ENCODE measurements around the gene AGXT. TPM values are rescaled to one million over a fixed set of nuclear protein-coding genes. Genes with fewer than 3 reads are reported as not detected.
A peak's percentile ranks its signal among the peaks of the same experiment; 100 is the strongest.

Gene AGXT
- total RNA-seq, 1 donor from 2014 or later: not detected

- no peak for DNase-seq
- intact Hi-C loops (cut with DNase I): no loop called here
- ATAC-seq (ENCODE audit: poor library complexity): no peak
Measured at GRCh38 chr2:240877460-240878340, 9.1 kb downstream of the AGXT start.

- DNase-seq (no peak), ATAC-seq (ENCODE audit: poor library complexity) (no peak)
- intact Hi-C loops (cut with DNase I): no loop called here
Measured at GRCh38 chr2:240878341-240878936, 9.8 kb downstream of the AGXT start.

DNA sequence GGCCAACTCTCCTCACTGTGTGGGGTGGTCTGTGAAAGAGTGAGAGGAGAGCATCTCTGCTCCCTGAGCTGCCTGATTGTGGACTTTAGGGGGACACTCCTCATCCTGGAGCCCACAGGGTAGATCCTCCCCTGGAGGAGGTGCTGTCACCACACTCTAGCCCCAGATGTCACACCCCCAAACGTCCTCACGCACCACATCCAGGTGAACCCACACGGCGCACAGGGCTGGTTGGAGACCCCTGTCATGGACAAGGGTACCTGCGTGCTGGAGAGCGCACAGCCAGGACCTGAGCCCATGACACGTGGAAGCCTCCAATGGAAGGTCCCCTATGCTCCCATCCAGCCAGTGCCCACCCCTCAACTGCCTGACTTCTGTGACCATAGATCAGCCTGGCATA, 10.5 kb downstream of the AGXT start:
- DNase-seq (no peak), ATAC-seq (ENCODE audit: poor library complexity) (no peak)
- intact Hi-C loops (cut with DNase I): no loop called here

- intact Hi-C loops (cut with DNase I): no loop called here
- ATAC-seq (ENCODE audit: poor library complexity) (no peak), DNase-seq (no peak)
Measured at GRCh38 chr2:240881913-240882312, 13.3 kb downstream of the AGXT start.

- DNase-seq: no peak
- no peak for ATAC-seq (ENCODE audit: poor library complexity)
- intact Hi-C loops (cut with DNase I): no loop called here
Measured at GRCh38 chr2:240884221-240884620, 15.6 kb downstream of the AGXT start.

- intact Hi-C loops (cut with DNase I): no loop called here
- DNase-seq: no peak
- no peak for ATAC-seq (ENCODE audit: poor library complexity)
Measured at GRCh38 chr2:240884745-240885144, 16.1 kb downstream of the AGXT start.

DNA sequence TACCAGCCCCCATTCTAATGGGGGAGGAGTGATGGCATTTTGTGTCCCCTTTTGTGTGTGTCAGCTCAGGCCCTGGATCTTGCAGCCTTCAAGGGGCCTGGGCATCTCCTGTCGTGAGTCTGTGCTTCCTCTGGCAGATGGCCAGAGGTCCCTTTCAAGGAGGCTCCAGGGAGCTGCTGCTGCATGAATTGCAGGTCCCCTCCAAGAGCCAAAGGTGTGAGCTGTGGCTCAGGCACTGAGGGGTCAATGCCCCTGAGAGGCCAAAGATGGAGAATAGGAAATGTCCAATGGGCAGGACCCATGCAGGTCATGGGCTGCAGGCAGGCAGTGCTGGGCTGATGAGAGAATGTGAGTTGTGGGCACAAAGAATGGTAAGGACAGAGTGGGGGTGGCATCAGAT, 16.9 kb downstream of the AGXT start:
- DNase-seq (peak; percentile 27), ATAC-seq (ENCODE audit: poor library complexity) (no peak)
- intact Hi-C loops (cut with DNase I): no loop called here

DNA sequence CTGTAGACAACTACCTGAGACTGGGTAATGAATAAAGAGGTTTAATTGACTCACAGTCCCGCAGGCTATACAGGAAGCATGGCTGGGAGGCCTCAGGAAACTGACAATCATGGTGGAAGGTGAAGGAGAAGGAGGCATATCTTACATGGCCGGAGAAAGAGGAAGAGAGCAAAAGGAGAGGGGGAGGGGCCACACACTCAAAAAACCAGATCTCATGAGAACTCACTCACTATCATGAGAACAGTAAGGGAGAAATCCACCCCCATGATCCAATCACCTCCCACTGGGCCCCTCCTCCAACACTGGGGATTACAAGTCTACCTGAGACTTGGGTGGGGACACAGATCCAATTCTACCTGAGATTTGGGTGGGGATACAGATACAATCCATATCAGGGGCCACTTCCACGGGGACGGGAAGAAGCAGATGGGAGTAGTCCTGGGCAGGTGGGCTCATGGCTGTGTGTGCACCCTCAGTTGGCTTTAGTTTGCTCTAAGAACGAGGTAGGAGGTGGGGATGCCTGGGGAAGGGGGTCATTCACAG, 17.5 kb downstream of the AGXT start:
- no peak for ATAC-seq (ENCODE audit: poor library complexity)
- no peak for DNase-seq
- intact Hi-C loops (cut with DNase I): no loop called here

- intact Hi-C loops (cut with DNase I): no loop called here
- DNase-seq (peak; percentile 35), ATAC-seq (ENCODE audit: poor library complexity) (no peak)
Measured at GRCh38 chr2:240886678-240887609, 18.3 kb downstream of the AGXT start.

- DNase-seq: no peak
- intact Hi-C loops (cut with DNase I): no loop called here
- no peak for ATAC-seq (ENCODE audit: poor library complexity)
Measured at GRCh38 chr2:240887631-240888030, 19.0 kb downstream of the AGXT start.

DNA sequence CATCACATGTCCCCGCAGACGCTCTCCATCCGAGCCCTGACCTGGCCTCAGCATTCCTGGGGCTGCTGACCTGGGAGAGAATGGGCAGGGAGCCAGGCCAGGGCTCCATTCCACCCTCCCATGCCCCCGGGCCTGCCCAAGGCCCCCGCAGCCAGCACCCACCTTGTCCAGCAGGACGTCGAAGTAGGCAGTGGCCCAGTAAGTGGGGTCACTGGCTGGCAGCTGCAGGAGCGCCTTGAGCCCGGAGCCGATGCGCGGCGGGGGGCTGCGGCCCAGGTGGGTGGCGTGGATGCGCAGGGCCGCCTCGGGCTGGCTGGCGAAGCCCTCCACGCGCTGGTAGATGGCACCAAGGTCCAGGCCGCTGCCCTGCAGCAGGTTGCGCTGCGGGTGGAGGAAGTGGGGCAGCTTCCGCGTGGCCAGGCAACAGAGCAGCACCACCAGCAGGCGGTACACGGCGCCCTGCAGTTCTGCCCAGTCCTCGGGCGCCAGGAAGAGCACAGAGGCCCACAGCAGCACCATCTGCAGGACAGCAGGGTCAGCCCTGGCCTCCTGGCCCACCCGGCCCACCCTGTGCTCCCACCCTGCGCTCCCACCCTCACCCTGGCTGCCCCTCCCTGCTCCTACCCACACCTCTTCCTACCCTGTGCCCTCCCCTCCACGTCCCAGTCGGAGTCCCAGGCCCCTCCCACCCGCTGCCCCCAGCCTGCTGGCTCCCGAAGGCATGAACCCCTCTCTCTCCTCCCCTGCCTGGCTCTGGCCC, 19.7 kb downstream of the AGXT start:
- intact Hi-C loops (cut with DNase I): no loop called here
- DNase-seq: peak; percentile 27

DNA sequence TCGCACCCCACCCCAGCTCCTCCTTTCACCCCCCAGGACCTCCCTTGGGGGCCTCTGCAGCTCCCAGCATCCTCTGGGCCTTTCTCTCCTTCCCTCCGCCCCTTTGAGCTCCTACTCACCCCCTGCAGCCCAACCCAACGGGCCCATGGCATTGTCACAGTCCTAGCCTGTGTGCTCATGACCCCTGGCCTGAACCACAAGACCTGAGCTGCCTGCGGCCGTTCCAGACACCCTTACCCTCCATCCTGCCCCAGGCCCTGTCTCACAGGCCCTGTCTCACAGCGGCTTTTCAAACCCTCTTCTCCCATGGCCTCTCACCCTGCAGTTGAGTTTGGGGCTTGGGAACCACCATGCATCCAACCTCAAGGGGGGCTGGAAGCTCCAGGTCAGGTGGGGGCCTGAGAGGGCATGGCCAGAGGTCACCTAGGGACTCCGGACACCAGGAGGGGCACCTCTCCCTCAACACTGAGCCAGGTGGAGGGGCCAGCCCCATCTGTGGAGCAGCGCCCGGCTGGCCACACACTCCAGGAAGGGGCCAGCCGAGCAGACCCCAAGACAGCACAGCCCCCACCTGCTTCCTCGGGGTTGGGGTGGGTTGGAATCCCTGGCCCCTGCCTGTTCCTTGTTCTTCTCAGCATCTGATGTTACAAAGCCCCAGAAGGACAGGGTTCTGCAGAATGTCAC, 20.4 kb downstream of the AGXT start:
- intact Hi-C loops (cut with DNase I): no loop called here
- ATAC-seq (ENCODE audit: poor library complexity) (no peak), DNase-seq (no peak)

More for the DNA sequence above, 19.7 kb downstream of the AGXT start:
- ATAC-seq (ENCODE audit: poor library complexity): no peak

DNA sequence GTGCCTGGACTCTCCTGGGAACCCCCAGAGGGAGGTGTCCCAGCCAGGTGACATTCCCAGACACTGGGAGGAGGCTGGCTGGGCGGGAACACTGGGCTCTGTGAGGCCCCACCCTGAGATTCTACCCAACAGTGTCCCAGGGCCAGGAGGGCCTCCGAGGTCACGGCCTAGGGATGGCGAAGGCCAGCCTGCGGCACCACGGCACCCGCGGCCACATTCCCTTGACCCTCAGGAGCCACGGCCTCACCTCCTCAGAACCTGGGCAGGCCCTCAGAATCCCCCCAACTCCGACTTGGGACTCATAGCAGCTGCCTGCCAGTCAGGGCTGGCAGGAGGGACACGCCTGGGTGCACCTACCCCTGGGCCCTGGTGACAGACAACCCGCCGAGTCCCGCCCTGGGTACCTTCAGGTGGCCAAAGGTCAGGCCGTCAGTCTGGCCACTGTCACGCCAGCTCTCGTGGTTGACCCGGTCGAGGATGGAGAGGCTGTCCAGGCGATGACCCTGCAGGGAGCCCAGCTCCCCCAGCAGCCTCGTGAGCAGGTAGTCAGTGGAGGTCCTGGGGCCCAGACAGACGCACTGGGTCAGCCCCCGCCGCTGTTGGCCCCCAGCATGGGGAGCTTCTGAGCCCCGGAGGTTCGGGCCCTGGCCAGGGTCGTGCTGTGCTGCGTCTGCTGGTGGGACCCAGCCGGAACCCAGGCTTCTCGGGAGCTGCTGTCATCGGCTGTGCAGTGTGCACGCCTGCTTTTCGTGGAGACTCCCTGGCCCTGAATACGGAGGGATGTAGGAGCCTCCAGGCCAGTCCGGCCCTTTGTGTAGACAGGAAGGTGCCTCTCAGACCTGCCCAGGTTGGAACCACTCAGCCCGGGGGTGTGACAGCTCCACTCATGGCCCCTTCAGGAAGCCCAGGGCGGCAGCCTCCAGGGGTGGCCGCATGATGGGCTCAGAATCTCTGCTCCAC, 21.3 kb downstream of the AGXT start:
- ATAC-seq (ENCODE audit: poor library complexity): no peak
- intact Hi-C loops (cut with DNase I): no loop called here
- peak; percentile 42 for DNase-seq

DNA sequence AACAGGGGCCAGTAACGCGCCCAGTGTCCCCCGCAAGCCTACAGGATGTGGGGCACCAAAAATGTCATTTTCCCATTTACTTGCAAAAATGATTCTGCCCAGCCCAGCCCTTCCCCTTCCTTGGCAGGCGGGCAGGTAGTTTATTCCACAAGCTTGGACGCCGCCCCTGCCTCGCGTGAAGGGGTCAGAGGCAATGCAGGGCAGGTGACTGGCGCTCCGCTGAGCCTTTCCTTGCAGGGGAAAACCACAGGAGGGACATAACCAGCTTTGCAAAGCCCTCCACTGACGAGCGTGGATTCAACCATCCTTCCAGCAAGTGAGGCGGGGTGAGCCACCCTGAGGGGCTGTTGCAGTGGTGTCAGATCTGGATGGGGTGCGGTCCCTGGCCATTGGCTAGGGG, 22.1 kb downstream of the AGXT start:
- no peak for ATAC-seq (ENCODE audit: poor library complexity)
- intact Hi-C loops (cut with DNase I): no loop called here
- peak; percentile 12 for DNase-seq

- intact Hi-C loops (cut with DNase I): no loop called here
- DNase-seq (no peak), ATAC-seq (ENCODE audit: poor library complexity) (no peak)
Measured at GRCh38 chr2:240891492-240892340, 23.1 kb downstream of the AGXT start.

DNA sequence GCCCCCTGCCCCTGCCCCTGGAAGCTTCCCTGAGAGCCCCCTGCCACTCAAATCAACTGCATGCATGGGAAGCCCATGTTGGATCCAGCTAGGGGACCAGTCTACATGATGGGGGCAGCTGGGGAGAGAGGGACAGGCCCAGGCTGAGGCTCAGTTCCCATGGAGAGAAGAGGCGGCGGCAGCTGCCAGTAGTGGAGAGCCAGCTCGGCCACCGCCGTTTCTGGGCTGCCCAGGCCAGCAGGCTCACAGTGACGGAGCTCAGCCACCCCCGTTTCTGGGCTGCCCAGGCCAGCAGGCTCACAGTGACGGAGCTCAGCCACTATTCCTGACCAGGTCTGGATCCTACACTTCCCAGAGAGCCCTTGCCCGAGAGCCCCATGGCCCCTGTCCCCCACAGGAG, 23.7 kb downstream of the AGXT start:
- no peak for ATAC-seq (ENCODE audit: poor library complexity)
- no peak for DNase-seq
- intact Hi-C loops (cut with DNase I): no loop called here

All from Right ventricle myocardium superior (tissue), 1 donor.